PC-3 (cell line): ENCODE results near the gene TSHZ2. TPM values are rescaled to one million over a fixed set of nuclear protein-coding genes. Genes with fewer than 3 reads are reported as not detected.

Source experiments
- ATAC-seq: fragments of 200-7000 bp; cut with Tn5 transposase; 2 replicates; pipeline ENCODE4 v1.9.1; 2020; ENCODE audit warnings: mild to moderate bottlenecking, moderate library complexity
- BruUV-seq: library from RNA; stranded (reverse); fragments of 400-500 nt; replicated peaks from 2 replicates; lab custom pipeline; 2021; lab: Mats Ljungman, UMichigan
- CTCF ChIA-PET: fragments of 300-600 bp; sonication (Branson Sonifier 250); formaldehyde crosslinking; loops from one replicate; lab custom pipeline; 2022; ENCODE audit warnings: antibody characterized with exemption; lab: Charles Lee
- POLR2A ChIA-PET: fragments of 300-600 bp; sonication (Branson Sonifier 250); formaldehyde crosslinking; loops from one replicate; lab custom pipeline; 2022; ENCODE audit warnings: antibody characterized with exemption; ENCODE audit not compliant: unreplicated experiment; lab: Charles Lee
- DNase-seq: peaks from one replicate; pipeline ENCODE4 v3.0.0-alpha.2; 2015
- H2AFZ ChIP-seq: fragments of 300-600 bp; sonication (generic); 2 replicates; pipeline ENCODE4 v1.6.0; 2016; ENCODE audit warnings: antibody characterized with exemption, low read length
- H3F3A ChIP-seq: fragments of 300-600 bp; sonication (generic); one replicate; pipeline ENCODE4 v1.6.0; 2017; ENCODE audit warnings: antibody characterized with exemption, low read length, control low read depth, mild to moderate bottlenecking; ENCODE audit not compliant: unreplicated experiment
- H3K27ac ChIP-seq: fragments of 300-600 bp; sonication (generic); 2 replicates; pipeline ENCODE4 v1.5.1; 2016; ENCODE audit warnings: mild to moderate bottlenecking, low read length
- H3K27me3 ChIP-seq: fragments of 300-600 bp; sonication (generic); 2 replicates; pipeline ENCODE4 v1.6.1; 2016; ENCODE audit warnings: low read length, mixed read lengths
- H3K36me3 ChIP-seq: fragments of 300-600 bp; sonication (generic); 2 replicates; pipeline ENCODE4 v1.6.1; 2016; ENCODE audit warnings: low read depth, mixed run types, low read length, mixed read lengths
- H3K4me1 ChIP-seq: fragments of 300-600 bp; sonication (generic); 2 replicates; pipeline ENCODE4 v1.5.1; 2016; ENCODE audit warnings: low read length; ENCODE audit not compliant: insufficient read depth
- H3K4me2 ChIP-seq: fragments of 300-600 bp; sonication (generic); 2 replicates; pipeline ENCODE4 v1.6.0; 2016; ENCODE audit warnings: low read length
- H3K4me3 ChIP-seq: fragments of 300-600 bp; sonication (generic); 2 replicates; pipeline ENCODE4 v1.5.1; 2016; ENCODE audit warnings: mild to moderate bottlenecking, low read length, mixed read lengths
- H3K79me2 ChIP-seq: fragments of 300-600 bp; sonication (generic); 2 replicates; pipeline ENCODE4 v1.6.1; 2017; ENCODE audit warnings: low read length, mixed read lengths
- H3K9ac ChIP-seq: fragments of 300-600 bp; sonication (generic); 2 replicates; pipeline ENCODE4 v1.6.0; 2016; ENCODE audit warnings: mild to moderate bottlenecking, low read length
- H3K9me2 ChIP-seq: fragments of 300-600 bp; sonication (generic); replicated peaks from 2 replicates; pipeline ENCODE4 v1.6.1; 2016; ENCODE audit warnings: mixed run types, low read length, mixed read lengths
- H3K9me3 ChIP-seq: fragments of 300-600 bp; sonication (generic); 2 replicates; pipeline ENCODE4 v1.6.1; 2016; ENCODE audit warnings: low read length, mixed read lengths
- H4K20me1 ChIP-seq: fragments of 300-600 bp; sonication (generic); 2 replicates; pipeline ENCODE4 v1.6.1; 2016; ENCODE audit warnings: low read length, mixed read lengths
- CTCF ChIP-seq: fragments of 300-600 bp; sonication (generic); conservative IDR thresholded peaks from 2 replicates; pipeline ENCODE4 v1.5.1; 2017; ENCODE audit warnings: antibody characterized with exemption, low read depth, mild to moderate bottlenecking, low read length
- EZH2 ChIP-seq: fragments of 300-600 bp; sonication (generic); IDR thresholded peaks from one replicate; pipeline ENCODE4 v1.6.1; 2017; ENCODE audit warnings: antibody characterized with exemption, mild to moderate bottlenecking, low read length; ENCODE audit not compliant: unreplicated experiment
- EZH2phosphoT487 ChIP-seq: fragments of 300-600 bp; sonication (generic); IDR thresholded peaks from 2 replicates; pipeline ENCODE4 v1.6.1; 2018; ENCODE audit warnings: mild to moderate bottlenecking, antibody characterized with exemption, low read length, borderline replicate concordance
- intact Hi-C: fragments of 100-400 bp; cut with micrococcal nuclease; formaldehyde crosslinking; loops from 2 replicates; pipeline ENCODE4 v1.9.0; 2023
- total RNA-seq: library from RNA; depleted of rRNA; stranded (reverse); fragments of >200 nt; gene quantifications from 2 replicates; pipeline ENCODE4 v1.2.3, GENCODE V29; 2014

TSHZ2 gene
- total RNA-seq, 1 experiment from 2014 or later: not detected

DNA sequence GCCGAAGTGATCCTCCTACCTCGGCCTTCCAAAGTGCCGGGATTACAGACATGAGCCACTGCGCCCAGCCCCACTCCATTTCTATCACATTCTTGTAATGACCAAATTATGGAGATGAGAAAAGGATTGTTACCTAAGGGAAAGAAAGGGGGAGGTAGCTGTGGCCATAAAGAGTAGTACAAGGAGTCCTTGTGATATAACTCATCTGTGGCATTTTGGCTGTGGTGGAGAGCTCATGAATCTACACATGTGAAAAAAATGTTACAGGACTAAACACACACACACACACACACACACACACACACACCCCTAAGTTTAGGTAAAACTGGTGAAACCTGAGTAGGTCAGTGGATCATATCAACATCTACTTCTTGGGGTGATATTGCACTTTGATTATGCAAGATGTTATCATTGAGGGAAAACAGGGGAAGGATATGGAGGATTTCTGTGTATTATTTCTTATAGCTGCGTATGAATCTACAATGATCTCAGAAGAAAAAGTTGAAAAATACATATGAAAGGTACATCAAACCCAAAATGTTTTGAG lies 251.5 kb downstream of the TSHZ2 start:
- Histone ChIP-seq H3K9me2 (no peaks in the 10 kb centered on the region), H3K79me2 (no peaks in the 10 kb centered on the region), H3K4me2 (no peak overlapping the region), H3K36me3 (no peaks in the 10 kb centered on the region), H3K4me3 (no peak overlapping the region), H3K27me3 (peaks cover 48% of the 10 kb centered on the region), H3K4me1 (no peaks in the 10 kb centered on the region), H3K27ac (no peak overlapping the region), H2AFZ (no peak overlapping the region), H3K9ac (no peak overlapping the region), H3F3A (no peaks in the 10 kb centered on the region), H4K20me1 (no peaks in the 10 kb centered on the region), H3K9me3 (no peaks in the 10 kb centered on the region)
- CTCF ChIA-PET: no interaction called here
- POLR2A ChIA-PET: interaction anchor here (0.7 kb wide), 1 partner anchor 21 kb away, joined by 3 read pairs; no protein-coding TSS in a partner anchor
- DNase-seq (no peak), ATAC-seq (no peak)
- intact Hi-C loops: no loop called here
- TF ChIP-seq EZH2 (no peak), EZH2phosphoT487 (no peak)
- no TSS peak for BruUV-seq

GRCh38 chr20:53224851-53225250 lies 252.7 kb downstream of the TSHZ2 start:
- H3K4me1 ChIP-seq: no peaks in the 10 kb centered on the region
- no peaks in the 10 kb centered on the region for H3K79me2 ChIP-seq
- no peak overlapping the region for H2AFZ ChIP-seq
- BruUV-seq: no TSS peak
- ATAC-seq (no peak), DNase-seq (no peak)
- H3K4me3 ChIP-seq: no peak overlapping the region
- no peaks in the 10 kb centered on the region for H3K36me3 ChIP-seq
- TF ChIP-seq CTCF (no peak), EZH2 (no peak), EZH2phosphoT487 (no peak)
- H3F3A ChIP-seq: no peaks in the 10 kb centered on the region
- CTCF ChIA-PET: no interaction called here
- POLR2A ChIA-PET: no interaction called here
- no peak overlapping the region for H3K27ac ChIP-seq
- H3K9me2 ChIP-seq: no peaks in the 10 kb centered on the region
- intact Hi-C loops: no loop called here
- H3K9me3 ChIP-seq: no peaks in the 10 kb centered on the region
- no peak overlapping the region for H3K4me2 ChIP-seq
- H3K27me3 ChIP-seq: peaks cover 53% of the 10 kb centered on the region
- H3K9ac ChIP-seq: no peak overlapping the region
- no peaks in the 10 kb centered on the region for H4K20me1 ChIP-seq

- ATAC-seq (no peak), DNase-seq (no peak)
- Histone ChIP-seq H3K9me3 (no peaks in the 10 kb centered on the region), H3K79me2 (no peaks in the 10 kb centered on the region), H3K27me3 (peaks cover 52% of the 10 kb centered on the region), H3K27ac (no peak overlapping the region), H3K4me1 (no peaks in the 10 kb centered on the region), H3F3A (no peaks in the 10 kb centered on the region), H3K36me3 (no peaks in the 10 kb centered on the region), H3K9me2 (no peaks in the 10 kb centered on the region), H3K4me3 (no peak overlapping the region), H3K9ac (no peak overlapping the region), H4K20me1 (no peaks in the 10 kb centered on the region), H2AFZ (no peak overlapping the region), H3K4me2 (no peak overlapping the region)
- ChIA-PET POLR2A (no interaction called here), CTCF (interaction anchor here (0.6 kb wide), 1 partner anchor 916 kb away, joined by 4 read pairs; no protein-coding TSS in a partner anchor)
- TF ChIP-seq EZH2: no peak
- TF ChIP-seq CTCF: no peak
- no peak for TF ChIP-seq EZH2phosphoT487
- BruUV-seq: no TSS peak
- intact Hi-C loops: no loop called here
Observed at GRCh38 chr20:53226826-53227225, 254.7 kb downstream of the TSHZ2 start.
